Measurements from ENCODE around the gene C16orf92.

The C16orf92 gene

DNA sequence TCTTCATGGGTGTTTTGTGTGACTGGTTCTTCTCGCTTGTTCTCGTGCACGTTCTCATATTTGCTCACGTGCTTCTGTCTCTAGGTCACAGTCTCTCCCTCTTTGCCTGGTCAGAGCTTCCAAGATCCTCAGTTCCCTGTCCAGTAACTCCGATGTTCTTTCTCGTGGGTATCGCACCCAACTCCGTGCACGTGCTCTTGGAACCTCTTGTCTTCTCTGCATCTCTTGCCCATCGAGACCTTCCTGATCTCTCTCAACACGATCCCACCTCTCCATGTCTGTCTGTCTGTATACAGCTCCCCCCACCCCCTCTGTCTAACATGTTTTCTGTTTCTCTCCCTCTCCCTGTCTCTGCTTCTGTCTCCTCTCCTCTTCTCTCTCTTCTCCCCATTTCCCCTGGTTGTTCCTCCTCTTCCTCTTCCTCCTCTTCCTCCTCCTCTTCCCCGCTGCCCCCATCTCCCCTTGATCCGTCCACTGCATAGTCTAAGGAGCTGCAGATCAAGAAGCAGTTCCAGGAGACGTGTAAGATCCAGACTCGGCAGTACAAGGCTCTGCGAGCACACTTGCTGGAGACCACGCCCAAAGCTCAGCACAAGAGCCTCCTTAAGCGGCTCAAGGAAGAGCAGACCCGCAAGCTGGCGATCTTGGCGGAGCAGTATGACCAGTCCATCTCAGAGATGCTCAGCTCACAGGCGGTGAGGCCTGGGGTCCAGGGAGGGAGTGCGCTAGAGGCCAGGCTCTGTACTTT, 33.7 kb upstream of the C16orf92 start:
- no peak for DNase-seq (ENCODE audit: low spot score)

DNA sequence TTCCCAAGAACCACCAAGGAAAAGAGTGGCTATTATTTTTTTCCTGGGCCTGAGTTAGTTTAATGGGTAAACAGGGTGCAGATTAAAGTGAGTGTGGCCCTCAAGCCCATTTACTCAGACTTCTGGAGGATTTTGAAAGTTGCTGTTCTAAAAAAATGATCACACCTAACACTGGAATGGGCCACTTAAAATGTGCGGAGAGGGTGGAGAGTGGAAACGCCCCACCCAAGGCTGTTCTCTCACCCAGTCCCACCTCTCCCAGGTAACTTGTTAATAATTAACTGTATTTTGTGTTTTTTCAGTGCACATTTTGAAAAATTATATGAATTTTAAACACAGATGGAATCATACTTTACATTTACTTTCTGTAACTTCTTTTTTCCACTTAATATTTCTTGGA, 33.0 kb upstream of the C16orf92 start:
- no peak for DNase-seq (ENCODE audit: low spot score)

DNA sequence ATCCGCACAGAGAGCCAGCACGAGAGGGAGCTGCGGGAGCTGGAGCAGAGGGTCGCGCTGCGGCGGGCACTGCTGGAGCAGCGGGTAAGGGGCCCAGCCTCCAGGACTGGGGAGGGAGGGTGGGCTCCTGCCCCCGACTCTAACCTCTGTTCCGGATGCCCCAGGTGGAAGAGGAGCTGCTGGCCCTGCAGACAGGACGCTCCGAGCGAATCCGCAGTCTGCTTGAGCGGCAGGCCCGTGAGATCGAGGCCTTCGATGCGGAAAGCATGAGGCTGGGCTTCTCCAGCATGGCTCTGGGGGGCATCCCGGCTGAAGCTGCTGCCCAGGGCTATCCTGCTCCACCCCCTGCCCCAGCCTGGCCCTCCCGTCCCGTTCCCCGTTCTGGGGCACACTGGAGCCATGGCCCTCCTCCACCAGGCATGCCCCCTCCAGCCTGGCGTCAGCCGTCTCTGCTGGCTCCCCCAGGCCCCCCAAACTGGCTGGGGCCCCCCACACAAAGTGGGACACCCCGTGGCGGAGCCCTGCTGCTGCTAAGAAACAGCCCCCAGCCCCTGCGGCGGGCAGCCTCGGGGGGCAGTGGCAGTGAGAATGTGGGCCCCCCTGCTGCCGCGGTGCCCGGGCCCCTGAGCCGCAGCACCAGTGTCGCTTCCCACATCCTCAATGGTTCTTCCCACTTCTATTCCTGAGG, 32.0 kb upstream of the C16orf92 start:
- DNase-seq (ENCODE audit: low spot score), result no peak

DNA sequence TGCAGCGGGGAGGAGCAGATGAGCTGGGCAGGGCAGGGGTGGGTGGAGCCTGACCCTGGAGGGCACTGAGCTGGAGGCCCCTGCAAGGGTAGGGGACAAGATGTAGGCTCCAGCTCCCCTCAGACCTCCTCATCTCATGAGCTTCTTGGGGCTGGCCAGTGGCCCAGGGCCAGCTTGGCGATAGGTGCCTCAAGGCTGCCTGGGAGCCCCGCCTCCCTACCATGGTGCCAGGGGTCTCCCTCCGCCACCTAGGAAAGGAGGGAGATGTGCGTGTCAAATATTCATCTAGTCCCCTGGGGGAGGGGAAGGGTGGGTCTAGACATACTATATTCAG, 31.5 kb upstream of the C16orf92 start:
- no peak for DNase-seq (ENCODE audit: low spot score)

DNA sequence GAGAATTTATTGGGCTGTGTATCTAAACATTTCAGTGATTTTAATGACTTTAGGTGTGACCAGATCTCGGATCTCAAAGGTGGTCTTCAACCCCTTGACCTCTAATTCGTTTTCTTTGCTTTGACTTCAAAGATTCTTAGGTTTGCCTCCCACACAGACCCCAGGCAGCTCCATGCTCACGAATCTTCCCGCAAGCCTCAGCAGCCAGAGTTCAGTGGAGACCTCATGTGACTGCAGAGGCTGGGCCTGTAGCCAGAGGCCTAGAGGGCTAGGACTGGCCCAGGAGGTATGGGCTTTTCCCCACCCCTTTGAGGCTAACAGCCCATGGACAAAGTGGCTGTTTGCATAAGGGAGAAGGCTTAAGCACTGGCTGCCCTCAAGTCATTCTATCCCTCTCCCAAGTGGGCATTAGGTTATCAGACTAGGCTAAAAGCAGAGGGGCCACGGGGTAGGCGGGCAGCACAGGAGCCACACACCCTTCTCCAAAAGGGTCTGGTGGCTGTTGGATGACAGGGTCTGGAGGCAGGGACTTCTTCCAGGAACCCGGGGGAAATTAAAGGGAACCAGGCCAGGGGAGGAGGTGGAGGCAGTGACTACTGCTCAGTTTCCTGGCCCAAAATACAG, 30.5 kb upstream of the C16orf92 start:
- no peak for DNase-seq (ENCODE audit: low spot score)

DNA sequence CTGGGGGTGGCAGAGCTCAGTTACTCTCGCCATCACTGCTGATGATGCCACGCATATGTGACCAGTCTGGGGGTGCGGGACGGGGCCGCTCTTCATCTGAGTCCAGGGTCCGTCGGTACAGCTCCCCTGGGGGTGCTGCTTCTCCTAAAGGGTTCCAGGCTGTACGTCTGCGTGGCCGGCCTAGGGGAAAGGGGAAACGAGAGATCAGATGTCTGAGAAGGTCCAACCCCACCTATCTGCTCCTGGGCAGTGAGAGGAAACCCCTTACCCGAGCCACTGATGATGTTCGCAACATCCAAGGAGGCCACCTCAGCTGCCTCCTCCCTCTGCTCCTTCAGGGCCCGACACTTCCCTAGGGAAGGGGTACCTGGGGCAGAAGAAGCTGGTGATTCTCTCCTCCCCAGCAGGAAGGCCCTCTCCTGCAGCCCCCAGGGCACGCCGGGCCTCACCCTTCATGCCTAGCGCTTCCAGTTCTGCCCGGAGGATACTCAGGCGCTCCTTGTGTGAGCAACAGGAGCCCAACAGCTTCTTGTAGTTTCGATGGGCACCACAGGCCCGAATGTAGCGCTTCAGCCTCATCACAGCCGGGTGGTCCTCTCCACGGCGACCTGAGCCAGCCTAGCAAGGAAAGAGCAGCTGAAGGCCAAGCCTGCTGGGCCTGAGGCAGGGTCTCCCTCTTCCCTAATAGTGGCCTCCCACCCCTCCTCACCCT, 29.7 kb upstream of the C16orf92 start:
- no peak for DNase-seq (ENCODE audit: low spot score)

DNA sequence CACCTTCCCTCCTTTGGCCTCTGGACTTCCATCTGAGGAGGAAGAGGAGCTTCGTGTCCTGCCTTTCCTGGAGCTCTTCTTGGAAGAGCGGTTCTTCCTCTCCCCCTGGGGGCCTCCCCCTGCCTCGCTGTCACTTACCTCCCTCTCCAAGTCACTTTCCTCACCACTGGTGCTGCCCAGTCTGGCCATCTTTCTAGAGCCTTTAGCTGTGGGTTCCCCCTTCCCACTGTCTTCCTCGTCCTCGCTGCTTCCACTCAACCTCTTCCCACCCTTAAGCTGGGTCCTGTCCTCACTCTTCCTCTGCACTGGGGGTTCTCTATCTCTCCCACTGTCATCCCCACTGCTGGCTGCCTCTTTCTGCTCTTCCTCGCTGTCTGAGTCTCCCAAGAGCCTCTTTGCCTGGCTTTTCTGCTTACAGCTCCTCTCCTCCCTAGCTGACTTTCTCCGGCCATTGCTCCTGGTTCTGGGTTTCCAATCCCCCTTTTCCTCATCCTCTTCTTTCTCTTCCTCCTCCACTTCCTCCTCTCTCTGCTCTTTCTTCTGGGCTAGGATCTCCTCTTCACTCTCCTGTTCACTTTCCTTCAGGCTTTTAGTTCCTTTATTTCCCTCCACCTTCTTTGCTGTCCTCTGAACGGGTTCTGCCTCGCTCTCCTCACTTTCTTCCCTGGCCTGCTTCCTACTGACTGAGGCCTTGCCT, 28.9 kb upstream of the C16orf92 start:
- DNase-seq (ENCODE audit: low spot score), result no peak

DNA sequence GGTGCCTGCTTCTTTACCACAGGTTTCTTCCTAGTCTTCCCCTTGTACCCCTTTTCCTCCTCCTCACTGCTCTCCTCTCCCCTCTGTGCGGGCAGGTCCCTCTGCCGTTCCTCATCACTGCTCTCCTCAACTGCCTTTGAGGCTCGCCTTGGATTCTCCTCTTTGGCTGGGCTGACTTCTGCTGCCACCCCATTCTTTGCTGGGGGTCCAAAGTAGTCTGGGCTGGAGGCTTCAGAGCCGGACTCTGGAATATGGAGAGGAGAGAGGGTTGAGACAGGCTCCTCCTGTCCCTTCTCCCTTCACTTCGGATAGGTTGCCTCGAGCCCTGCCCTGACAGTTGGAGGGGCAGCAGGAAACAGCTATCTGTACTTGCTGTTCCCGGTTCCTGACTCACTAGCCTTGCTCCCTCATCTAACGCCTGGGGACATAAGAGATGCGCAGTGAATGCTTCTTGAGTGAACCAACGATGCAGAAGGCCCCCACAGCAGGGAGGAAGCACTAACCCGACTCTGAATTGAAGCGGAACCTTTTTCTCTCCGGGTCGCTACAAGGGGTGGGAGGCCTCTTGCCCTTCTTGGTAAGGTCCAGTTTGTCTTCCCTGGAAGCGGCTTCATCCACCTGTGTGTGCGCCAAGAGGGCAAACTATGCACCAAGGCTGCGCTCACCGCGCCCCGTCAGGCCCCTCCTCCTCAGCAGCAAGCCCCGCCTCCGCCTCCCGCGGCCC, 28.2 kb upstream of the C16orf92 start:
- DNase-seq (ENCODE audit: low spot score), result no peak

DNA sequence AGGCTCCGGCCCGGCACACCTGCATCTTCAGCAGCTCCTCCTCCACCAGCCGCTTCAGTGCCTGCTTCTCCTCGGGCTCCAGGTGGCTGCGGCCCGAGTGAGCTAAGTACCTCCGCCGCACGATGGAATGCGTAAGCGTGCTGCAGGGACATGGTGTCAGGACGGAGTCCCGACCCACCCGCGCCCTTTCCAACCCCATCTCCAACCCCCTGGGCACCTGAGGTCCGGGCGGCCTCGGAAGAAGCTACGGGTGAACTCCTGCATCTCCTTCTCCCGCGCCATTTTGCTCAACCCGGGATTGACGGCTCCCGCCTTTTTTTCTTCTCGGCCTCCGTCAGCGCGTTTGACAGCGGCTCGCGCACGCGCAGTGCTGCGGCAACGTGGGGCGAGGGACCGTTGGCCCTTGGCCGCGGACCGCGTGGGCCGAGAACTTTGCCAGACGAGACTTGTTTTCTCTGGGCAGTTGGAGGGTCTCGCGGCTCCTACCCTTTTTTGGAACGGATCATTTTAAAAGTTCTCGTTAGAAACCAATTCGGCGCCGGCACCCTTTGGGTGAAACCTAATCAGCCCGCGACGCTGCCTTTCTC, 27.6 kb upstream of the C16orf92 start, which contains the start of gene HIRIP3:
Gene HIRIP3, minus strand, starts transcription at position 294 of the 587 bp plus-strand sequence. Its CDS starts 12 bp downstream, at position 282.
- peak; percentile 88 for DNase-seq (ENCODE audit: low spot score)

DNA sequence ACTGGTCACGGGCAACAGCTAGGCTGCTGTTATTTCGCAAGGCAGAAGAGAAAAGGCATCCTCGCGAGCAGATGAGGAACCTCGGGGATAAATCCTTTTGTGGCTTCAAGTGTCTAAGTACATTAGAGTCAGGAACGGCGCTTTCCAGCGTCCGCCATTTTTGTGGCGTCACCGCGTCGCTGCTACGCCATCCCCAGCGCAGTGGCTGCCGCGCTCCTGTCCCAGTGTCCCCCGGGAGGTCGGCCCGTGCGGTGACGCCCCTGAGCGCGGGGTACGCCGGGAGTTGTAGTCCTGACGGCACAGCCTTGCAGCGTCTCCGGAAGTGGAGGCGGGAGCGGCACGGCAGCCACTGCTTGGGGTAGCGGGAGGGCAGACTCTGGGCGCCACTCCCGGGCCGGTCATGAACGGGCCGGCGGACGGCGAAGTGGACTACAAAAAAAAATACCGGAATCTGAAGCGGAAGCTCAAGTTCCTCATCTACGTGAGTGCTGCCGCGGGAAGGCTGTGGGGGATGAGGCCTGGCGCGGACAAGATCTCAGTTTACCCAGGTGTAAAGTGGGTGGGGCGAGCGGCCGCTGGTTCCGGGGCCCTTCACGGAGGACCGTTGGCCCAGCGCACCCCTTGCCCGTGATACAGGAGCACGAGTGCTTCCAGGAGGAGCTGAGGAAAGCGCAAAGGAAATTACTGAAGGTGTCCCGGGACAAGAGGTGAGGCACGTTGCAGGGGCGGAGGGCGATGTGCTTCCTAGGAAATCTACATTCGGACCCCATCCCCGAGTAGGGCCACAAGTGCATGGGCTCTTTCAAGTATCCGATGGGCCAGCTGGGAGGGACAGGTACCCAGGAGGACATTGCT, 26.9 kb upstream of the C16orf92 start, which contains the start of gene INO80E:
Gene INO80E, plus strand, starts transcription at position 331 of the 855 bp plus-strand sequence. Its CDS starts 70 bp downstream, at position 401.
- DNase-seq (ENCODE audit: low spot score), result peak; percentile 98

DNA sequence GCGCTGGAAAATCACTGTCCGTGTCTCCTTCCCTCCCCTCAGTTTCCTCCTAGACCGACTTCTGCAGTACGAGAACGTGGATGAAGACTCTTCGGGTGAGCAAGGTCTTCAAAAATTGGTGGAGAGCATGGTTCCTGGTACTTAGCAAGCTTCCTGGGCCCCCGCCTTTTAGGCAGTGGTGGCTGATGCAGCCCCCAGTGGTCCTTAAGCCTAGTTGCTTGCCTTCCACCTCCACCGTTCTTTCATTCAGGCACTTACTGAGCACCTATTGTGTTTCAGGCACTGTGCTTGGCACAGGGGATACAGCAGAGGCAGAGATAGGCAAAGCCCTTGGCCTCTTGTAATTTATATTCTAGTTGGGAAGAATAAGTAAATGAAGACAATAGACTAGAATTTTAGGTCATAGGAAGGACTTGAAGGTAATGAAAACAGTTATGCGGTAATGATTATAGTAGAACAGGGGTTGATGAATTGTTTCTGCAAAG, 26.2 kb upstream of the C16orf92 start:
- no peak for DNase-seq (ENCODE audit: low spot score)

DNA sequence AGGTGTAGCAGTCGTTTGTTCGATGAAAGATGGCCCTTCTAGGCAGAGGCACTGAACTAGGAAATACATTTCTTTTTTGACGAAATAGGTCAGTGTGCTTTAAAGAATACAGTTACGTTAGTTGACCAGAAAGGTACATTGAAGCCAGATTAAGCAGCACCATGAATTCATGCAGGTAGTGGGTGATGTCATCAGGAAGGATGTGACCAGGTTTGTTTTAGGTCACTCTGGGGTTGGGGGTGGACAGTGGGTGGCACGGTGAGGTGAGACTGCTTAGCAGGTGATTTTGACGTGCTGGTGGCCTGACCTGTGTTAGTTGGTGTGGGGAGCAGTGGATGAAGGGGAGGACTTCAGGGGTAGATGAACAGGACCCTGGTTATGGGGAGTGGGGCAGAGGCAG, 23.4 kb upstream of the C16orf92 start:
- DNase-seq (ENCODE audit: low spot score), result no peak

DNA sequence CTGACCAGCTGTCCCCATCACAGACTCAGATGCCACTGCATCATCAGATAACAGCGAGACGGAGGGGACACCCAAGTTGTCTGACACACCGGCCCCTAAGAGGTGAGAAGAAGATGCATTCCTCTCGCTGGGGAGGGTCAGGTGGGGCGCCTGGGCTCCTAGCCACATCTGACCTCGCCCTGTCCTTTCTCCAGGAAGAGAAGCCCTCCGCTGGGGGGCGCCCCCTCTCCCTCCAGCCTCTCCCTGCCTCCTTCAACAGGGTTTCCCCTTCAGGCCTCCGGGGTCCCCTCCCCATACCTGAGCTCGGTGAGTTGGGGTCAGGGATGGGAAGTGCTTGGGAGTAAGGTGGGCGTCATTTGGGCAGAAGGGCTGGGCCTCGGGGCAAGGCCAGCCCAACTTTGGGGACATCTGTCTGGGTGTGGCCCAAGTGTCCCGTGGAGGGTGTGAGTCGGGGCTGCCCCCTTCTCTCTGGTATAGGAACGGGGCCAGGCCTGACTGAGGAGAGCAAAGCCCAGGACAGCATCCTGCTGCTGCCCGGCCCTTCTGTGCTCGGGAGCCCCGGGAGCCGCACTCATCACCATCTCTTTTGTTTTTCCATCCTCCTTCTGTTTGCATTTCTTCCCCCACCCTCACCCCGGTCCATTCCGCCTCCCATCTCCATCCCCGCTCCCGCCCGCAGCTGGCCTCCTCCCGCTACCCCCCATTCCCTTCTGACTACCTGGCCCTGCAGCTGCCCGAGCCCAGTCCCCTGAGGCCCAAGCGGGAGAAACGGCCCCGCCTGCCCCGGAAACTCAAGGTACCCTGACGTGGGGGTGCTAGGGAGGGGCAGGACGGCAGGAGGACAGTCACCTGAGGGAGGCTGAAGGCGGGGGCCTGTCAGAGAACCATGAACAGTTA, 22.0 kb upstream of the C16orf92 start:
- no peak for DNase-seq (ENCODE audit: low spot score)

DNA sequence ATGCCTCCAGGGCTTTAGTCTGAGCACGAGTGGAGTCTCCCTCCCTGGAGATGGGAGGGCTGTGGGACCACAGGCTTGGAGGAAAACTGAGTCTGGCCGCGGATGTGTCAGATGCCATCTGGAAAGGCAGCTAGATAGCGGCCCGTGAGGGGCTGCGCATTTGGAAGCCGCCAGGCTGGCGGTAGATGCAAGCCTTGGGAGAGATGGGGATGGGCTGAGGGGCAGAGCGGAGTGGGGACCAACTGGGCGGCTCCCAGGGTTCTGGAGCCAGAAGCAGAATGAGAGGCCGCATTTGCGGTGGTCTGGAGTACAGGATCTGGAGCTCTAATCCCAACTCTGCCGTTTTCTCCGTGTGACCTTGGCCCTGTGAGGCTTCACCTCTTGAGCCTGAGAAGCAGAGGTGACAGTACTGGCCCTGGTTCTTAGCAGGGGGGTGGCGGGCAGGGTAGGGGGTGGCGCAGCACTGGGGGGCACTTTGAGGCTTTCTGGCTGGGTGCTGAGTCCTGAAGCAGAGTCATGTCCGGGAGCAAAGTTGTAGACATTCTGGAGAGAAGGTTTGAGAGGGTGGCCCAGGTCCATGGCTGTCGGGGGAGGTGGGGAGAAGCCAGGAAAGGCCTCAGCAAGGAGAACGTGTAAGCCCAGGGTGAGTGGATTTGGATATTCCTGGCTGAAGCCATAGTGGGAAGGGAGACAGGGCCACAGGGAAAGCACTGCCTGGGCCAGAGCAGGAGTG, 20.2 kb upstream of the C16orf92 start:
- no peak for DNase-seq (ENCODE audit: low spot score)

DNA sequence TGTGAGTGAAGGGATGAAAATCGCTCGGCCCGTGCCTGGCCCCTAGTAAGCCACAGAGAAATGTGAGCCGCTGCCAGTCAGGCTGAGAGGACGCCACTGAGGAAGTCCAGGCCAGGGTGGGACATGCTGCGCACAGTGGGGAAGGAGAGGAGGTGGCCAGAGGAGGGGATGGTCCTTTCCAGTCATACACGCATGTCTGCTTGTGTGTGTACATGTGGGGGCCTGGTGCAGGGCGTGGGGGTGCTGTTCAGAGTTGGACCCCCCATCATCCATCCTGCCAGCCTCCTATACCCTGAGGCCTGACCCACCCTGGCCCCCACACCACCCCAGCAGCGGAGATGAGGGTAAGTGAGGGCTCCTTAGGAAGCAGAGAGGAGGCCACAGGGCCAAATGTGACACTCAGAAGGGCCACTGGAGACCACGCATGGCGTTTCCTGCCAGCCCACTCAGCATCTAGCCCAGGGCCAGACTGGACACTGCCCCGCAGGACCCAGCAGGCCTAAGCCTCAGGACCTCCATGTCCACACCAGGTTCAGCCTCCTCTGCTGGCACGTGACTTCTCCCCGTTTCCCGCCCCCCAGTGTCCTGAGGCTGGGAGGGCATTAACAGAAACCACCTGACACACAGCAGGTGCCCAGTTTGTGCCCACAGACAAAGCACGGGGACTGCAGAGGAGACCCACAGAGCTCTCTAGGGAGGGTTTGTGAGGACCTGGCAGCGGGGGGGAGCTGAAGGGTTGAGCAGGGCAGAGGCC, 19.2 kb upstream of the C16orf92 start:
- no peak for DNase-seq (ENCODE audit: low spot score)

DNA sequence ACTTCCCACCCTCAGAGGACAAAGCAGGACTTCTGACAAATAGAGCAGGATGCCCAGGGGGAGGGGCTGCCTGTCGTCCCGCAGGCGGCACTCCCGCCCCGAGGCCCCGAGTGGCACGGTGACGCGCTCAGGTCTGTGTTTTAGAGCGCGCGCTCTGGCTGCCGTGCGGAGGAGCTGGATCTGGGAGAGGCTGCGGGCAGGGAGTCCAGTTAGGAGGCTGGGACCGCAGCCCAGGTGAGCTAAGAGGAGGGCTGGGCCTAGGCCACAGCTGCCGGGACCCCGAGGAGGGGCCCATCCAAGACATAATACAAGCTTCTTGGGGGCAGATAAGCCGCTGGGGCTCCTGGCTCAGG, 18.6 kb upstream of the C16orf92 start:
- no peak for DNase-seq (ENCODE audit: low spot score)

DNA sequence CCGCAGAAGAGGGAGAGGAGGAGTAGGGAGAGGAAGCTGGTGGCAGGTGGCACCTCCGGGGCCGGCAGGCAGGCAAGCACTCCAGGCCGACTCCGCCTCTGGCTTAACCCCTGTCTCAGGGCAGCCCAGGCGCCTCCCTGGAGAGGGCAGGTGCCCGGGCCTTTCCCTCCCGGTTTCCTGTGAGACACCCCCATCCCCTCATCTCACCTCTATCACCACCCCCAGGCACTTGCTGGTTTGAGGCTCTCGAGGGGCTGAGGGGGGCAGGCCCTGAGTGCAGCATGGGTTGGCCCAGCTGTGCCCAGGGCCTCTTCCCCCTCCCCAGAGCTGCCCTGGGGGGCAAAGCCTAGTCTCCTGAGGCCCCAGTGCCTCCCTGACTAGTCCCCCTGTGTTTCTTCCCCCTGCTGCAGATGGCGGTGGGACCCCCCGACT, 18.2 kb upstream of the C16orf92 start:
- no peak for DNase-seq (ENCODE audit: low spot score)

Data from putamen (tissue), 1 donor.